ENCODE data around the gene SNTG2.

DNA sequence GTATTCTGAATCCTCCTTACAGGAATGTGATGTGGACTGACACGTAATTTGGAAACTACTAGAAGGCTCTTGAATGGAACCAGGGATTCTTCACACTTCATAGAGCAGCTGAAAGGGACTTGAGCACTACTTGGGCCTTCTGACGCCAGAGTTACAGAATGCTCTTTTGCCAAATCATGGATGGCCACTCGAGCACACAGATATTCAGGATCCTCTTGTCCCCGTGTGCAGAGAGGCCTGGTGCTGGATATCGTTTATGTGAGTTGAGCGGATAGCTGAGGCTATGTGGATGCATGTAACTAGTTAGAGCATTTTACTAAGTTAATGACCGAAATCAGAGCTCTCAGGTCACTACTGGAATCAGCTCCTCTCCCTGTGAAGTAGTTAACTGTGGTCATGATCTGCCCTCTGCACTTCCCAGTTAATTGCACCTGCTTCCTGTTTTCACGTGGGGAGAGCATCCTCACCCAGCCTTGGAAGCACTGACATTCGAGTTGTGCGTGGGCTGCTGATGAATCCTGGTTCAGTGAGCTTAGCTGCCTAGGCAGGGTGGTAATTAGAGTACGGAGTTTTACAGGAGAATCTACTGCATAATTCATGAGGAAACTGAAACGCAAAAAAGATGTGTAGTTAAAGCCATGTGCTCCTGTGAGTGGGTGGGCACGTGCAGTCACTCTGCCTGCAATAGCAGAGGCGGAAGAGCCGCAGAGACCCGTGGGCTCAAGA, 457.5 kb downstream of the SNTG2 start:
- TF ChIP-seq ARNTL (CRISPR knock-in tag; IDR thresholded peaks at IDR 0.05; ENCODE audit: borderline replicate concordance, low read depth) (no peak), ZNF8 (CRISPR knock-in tag; IDR thresholded peaks at IDR 0.05) (no peak), ZFP30 (CRISPR knock-in tag; IDR thresholded peaks at IDR 0.05) (no peak), BACH2 (CRISPR knock-in tag; IDR thresholded peaks at IDR 0.05; ENCODE audit: borderline replicate concordance) (no peak), ZFP3 (CRISPR knock-in tag; IDR thresholded peaks at IDR 0.05) (no peak), ZNF565 (CRISPR knock-in tag; conservative IDR thresholded peaks at IDR 0.05; ENCODE audit: low read depth) (no peak), OSR1 (CRISPR knock-in tag; IDR thresholded peaks at IDR 0.05) (no peak)
- TF ChIP-seq, protein P1, sequence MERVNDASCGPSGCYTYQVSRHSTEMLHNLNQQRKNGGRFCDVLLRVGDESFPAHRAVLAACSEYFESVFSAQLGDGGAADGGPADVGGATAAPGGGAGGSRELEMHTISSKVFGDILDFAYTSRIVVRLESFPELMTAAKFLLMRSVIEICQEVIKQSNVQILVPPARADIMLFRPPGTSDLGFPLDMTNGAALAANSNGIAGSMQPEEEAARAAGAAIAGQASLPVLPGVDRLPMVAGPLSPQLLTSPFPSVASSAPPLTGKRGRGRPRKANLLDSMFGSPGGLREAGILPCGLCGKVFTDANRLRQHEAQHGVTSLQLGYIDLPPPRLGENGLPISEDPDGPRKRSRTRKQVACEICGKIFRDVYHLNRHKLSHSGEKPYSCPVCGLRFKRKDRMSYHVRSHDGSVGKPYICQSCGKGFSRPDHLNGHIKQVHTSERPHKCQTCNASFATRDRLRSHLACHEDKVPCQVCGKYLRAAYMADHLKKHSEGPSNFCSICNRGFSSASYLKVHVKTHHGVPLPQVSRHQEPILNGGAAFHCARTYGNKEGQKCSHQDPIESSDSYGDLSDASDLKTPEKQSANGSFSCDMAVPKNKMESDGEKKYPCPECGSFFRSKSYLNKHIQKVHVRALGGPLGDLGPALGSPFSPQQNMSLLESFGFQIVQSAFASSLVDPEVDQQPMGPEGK (CRISPR knock-in tag; IDR thresholded peaks at IDR 0.05; ENCODE audit: borderline replicate concordance), result no peak
- TF ChIP-seq, protein P2, sequence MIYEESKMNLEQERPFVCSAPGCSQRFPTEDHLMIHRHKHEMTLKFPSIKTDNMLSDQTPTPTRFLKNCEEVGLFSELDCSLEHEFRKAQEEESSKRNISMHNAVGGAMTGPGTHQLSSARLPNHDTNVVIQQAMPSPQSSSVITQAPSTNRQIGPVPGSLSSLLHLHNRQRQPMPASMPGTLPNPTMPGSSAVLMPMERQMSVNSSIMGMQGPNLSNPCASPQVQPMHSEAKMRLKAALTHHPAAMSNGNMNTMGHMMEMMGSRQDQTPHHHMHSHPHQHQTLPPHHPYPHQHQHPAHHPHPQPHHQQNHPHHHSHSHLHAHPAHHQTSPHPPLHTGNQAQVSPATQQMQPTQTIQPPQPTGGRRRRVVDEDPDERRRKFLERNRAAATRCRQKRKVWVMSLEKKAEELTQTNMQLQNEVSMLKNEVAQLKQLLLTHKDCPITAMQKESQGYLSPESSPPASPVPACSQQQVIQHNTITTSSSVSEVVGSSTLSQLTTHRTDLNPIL (CRISPR knock-in tag; IDR thresholded peaks at IDR 0.05; ENCODE audit: low read depth), result no peak
- TF ChIP-seq, protein P3, sequence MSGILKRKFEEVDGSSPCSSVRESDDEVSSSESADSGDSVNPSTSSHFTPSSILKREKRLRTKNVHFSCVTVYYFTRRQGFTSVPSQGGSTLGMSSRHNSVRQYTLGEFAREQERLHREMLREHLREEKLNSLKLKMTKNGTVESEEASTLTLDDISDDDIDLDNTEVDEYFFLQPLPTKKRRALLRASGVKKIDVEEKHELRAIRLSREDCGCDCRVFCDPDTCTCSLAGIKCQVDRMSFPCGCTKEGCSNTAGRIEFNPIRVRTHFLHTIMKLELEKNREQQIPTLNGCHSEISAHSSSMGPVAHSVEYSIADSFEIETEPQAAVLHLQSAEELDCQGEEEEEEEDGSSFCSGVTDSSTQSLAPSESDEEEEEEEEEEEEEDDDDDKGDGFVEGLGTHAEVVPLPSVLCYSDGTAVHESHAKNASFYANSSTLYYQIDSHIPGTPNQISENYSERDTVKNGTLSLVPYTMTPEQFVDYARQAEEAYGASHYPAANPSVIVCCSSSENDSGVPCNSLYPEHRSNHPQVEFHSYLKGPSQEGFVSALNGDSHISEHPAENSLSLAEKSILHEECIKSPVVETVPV (CRISPR knock-in tag; IDR thresholded peaks at IDR 0.05), result no peak
